ENCODE results near the gene PPP2R5A. TPM values are rescaled to one million over a fixed set of nuclear protein-coding genes. Genes with fewer than 3 reads are reported as not detected.

PPP2R5A gene
- total RNA-seq (2014; rRNA removed; shearing (Covaris generic)): 62.5 and 90.2 TPM in 2 replicates

DNA sequence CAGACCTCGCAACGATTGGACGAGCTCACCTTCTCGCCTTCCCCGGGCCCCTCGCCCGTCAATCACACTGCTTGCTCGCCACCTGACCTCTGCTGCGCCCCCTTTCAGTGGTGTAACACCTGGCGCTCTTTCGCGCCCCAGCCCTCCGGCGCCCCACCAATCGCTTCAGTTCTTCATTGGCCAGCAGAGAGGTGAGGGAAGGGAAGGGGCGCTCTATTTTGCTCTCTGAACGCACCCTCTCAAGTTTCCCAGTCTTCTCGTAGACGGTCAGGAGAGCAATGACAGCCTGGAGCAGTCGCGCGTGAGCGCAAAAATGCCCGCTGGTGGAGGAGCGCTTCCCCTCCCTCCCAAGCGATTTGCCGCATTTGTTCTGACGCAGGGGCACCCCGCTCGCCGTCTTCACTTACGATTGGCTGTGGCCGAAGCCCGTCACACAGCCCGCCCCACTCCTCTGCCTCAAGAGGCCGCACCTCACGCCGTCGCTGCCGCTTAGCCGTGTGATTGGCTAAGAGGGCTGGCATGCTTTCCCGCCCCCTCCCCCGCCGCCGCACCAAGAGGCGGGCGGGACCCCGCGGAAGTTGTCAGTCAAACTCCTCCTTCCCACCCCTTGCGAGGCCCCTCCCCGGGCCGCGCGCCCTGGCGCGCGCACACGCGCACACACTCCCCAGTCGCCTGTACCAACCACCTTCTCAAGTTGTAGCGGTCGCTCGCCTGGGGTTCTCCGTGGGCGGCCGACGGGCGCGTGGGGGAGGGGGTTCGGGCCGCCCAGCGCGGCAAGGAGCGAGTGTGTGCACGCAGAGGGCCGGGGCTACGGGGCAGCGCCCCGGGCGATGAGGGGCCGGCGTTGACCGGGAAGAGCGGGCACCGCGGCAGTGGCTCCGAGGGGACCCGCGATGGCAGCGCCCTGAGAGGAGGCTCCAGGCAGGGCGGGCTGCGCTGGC is at the start of gene PPP2R5A:
Gene PPP2R5A (plus strand): TSS at position 667 of the 941 bp plus-strand sequence. CDS start 701 bp downstream, outside the sequence.
- peak; percentile 99 for DNase-seq (ENCODE audit: low spot score)
- in situ Hi-C loops (cut with HindIII; ENCODE audit: low sequenced_read_pairs): no loop called here

DNA sequence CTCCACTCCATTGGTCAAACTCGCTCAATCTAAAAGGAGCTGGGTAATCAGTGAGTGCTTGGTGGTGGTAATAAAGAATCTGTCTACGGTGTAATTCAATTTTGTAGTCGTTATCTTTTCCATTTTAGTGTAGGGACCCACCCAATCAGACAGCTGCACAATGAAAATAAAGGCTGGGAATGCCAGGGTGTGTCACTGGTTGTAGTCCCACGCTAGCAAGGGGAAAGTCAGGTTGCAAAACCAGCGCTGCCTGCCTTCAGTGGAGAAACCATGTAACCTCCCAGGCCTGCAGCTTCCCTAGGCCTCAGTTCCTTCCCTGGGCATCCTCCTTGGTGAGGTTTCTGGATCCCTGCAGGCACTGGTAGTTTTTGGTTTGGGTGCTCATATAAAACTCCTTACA is 49.4 kb upstream of the PPP2R5A start:
- no peak for DNase-seq (ENCODE audit: low spot score)
- in situ Hi-C loops (cut with HindIII; ENCODE audit: low sequenced_read_pairs): no loop called here

DNA sequence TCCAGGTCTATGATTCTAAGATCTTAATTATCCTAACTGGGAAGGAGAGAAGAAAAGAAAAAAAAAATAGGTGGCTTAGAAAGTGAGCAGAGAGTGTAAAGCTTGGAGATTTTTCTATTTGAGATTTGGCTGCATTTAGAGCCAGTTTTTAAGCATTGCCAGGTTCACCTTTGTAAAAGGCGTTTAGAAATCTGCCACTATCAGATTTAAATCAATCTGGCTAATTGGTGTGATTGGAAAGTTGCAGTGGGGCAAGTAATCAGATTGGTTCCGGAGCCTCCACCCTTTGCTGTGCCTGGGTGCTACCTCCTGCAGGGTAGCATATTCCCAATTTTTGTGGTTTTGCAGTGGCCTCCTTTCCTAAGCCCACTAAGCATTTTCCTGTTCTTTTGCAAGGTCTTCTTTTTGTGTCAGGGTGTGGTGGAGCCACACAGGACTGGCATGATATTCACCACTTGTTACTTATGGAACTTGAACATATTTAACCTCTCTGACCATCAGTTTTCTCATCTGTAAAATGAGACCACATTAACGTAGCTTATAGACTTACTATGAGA is 48.5 kb upstream of the PPP2R5A start:
- DNase-seq (ENCODE audit: low spot score): no peak
- in situ Hi-C loops (cut with HindIII; ENCODE audit: low sequenced_read_pairs): no loop called here

DNA sequence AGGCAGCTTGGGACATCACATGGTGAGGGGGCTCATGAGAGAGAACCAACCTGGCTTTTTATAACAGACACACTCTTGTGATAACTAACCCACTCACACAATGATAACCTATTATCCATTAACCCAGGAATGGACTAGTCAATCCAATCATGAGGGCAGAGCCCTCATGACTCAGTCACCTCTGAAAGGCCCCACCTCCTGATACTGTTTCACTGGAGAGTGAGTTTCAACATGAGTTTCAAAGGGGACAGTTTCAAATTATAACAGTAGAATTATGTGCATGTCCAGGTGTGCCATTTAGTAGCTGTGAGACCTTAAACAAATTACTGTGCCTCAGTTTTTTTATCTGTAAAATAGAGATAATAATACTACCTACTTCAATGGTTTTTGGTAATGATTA is 47.6 kb upstream of the PPP2R5A start:
- DNase-seq (ENCODE audit: low spot score): no peak
- in situ Hi-C loops (cut with HindIII; ENCODE audit: low sequenced_read_pairs): no loop called here

DNA sequence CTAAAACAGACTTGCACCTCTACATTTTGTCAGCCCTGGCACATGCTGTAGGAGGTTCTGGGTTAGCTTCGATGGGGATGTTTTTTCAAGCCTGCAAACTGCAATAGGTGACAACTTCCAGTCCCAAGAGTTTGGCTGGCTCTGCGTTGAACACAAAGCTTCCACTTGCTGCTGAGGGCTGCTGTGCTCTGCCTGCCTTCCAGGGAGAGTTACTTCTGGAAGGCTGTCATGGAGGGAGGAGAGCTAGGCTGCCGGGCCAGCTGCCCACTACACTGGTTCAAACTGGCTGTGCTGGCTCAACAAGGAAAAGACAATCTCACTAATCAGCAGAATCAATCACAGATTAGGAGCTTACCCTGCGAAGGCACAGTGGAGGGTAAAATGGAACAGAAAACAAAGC is 46.7 kb upstream of the PPP2R5A start:
- in situ Hi-C loops (cut with HindIII; ENCODE audit: low sequenced_read_pairs): no loop called here
- no peak for DNase-seq (ENCODE audit: low spot score)

DNA sequence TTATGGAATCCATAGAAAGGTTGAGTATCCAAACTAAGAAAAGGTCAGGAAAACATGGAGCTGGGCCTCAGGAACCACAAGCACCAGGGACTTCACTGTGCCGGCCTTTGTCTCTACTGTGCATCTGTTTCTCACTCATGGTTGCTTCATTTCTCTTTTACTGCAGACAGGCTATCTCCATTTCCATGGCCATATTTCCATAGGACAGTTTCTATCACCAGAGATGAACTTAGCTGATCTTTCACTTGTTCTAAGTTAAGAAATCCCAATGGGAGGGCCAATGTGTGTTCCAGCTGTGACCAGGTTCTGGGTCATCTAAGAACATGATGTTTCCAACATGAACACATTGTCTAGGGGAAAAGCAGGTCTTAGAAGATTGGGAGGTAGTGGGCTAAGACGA is 43.7 kb upstream of the PPP2R5A start:
- in situ Hi-C loops (cut with HindIII; ENCODE audit: low sequenced_read_pairs): no loop called here
- no peak for DNase-seq (ENCODE audit: low spot score)

DNA sequence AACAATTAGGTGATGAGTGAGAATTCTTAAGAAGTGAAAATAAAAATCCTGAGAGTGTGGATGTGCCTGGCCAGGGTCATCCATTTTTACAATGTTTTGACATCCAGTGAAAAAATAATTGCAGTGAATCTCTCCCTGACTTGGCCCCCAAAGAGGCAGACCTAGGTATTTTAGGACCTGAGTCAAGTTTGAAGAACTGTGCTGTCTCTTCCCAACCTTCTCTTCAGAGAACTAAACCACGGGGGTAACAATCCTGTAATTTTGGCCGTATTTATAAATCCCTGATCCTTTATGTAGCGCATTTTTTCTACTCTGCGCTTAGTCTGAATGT is 43.3 kb upstream of the PPP2R5A start:
- DNase-seq (ENCODE audit: low spot score): no peak
- in situ Hi-C loops (cut with HindIII; ENCODE audit: low sequenced_read_pairs): no loop called here

DNA sequence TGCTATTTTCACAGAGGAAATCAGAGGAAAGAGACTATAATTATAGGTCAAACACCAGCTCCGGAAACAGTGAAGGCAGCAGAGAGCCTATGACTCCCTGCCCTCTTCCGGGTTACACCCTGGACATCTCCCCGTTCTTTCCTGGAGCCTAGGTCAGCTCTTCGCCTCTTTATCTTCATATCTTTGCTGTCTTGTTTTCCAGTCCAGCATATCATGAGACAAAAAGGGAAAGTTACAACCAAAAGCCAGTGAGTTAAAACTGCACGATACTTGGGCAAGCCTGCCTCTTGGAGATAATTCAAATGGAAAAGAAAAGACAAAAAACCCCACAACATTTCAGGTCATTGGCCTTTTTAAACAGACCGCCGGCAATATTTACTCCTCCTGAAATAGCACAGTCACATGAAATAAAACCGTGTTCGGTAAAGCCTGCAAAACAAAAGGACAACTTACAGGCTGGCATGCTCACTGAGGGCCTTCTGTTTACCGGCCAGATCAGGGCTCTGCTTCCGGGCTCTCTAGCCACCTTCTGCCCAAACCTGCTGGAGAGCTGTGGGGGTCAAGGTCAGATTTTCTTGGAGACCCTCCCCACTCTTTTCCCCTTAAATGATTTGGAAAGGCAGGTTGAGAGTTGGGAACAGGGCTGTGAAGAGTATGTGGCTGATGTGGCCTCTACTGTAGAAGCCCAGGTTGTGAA is 42.8 kb upstream of the PPP2R5A start:
- in situ Hi-C loops (cut with HindIII; ENCODE audit: low sequenced_read_pairs): no loop called here
- no peak for DNase-seq (ENCODE audit: low spot score)

DNA sequence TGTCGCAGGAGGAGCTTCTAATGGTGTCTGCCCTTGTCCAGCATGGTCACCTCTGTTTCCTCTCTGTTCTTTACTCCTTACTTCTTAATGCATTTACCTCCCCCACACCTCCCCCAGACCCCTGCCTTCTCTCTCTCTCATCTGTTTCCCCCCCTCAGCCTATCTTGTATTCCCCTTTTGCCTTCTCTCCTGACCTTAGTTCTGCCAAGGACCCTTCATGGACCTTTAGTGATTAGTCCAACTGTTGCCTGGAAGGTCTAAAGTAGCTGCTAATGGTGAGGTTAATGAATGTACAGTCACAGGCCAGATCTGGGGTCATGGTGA is 42.3 kb upstream of the PPP2R5A start:
- in situ Hi-C loops (cut with HindIII; ENCODE audit: low sequenced_read_pairs): no loop called here
- no peak for DNase-seq (ENCODE audit: low spot score)

DNA sequence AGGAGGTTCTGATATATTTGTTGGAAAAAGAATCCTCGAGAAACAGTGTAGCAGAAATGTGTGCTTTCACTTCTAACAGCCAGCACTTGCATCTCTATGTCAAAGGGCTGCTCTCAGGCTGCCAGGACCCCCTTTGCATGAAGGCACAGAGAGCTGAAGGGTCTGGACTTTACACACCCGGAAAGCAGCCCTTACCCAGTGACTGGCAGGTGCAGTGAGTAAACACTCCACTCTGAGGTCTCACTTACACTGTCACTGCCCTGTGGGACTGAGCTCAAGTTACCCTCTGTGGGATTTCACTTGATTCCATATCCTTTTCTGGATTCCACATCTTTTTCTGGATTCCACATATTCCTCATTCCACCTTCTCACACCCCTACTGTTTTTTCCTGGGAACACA is 40.8 kb upstream of the PPP2R5A start:
- no peak for DNase-seq (ENCODE audit: low spot score)
- in situ Hi-C loops (cut with HindIII; ENCODE audit: low sequenced_read_pairs): no loop called here

DNA sequence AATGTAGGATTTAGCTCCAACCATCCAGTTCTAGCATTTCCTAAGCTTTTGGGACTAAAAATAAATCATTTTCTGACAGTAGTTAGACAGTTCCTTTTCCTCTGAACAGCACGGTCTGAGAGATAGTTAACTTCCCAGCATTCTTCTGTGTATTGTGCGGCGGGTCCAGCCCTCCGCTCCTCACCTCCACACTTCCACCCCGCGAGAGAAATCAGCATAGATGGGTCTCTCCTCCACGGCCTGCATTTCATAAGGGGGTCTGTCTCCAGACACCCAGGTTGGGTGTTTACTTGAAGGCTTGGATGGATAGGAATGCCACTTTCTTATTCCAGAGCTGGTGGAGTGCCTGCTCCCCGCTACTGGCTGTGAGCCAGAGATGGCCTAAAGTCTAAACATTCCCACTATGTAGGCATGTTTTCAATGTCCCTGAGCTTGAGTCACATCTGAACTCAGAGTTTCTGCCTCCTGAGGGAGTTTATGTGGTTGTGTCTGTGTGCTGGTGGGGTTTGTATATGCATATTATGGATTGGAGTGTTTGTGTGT is 38.0 kb upstream of the PPP2R5A start:
- in situ Hi-C loops (cut with HindIII; ENCODE audit: low sequenced_read_pairs): no loop called here
- DNase-seq (ENCODE audit: low spot score): no peak

DNA sequence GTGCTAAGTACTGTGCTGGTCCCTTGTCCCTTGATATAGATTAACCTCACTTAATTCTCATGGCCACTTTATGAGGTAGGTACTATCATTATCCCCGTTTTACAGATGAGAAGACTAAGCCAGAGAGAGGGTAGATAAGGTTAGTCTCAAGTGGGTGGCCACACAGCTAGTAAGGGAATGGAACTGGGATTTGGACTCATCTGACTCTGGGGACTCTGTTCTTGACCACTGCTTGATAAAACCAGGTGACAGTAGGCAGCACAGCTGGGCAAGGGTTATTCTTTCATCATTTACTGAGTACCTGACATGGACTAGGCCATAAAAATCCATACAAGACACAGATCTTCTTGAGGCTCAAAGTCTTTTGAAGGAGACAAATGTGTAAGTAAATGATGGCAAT is 37.2 kb upstream of the PPP2R5A start:
- in situ Hi-C loops (cut with HindIII; ENCODE audit: low sequenced_read_pairs): no loop called here
- no peak for DNase-seq (ENCODE audit: low spot score)

DNA sequence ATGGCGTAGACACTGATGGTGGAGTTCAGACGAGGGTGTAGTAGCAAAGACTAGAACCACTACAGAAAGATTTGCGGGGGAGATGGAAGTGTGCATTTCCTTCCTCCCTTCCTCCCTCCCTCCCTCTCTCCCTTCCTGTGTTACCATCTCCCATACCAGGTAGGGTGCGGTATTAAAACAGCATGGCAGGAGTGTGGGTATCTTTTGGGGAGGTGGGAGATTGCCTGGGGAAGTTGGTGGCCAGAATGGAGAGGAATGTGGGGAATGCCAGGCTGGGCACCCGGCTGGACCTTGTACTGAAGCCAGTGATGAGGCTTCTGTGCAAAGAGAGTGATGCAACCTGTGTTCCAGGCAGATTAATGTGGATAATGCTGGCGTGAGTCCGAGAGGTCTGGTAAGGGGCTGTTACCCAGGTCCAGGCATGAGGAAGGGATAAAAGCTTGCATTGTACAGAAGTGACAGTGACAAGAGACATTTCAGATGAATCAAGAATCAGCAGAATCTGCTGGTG is 30.3 kb upstream of the PPP2R5A start:
- in situ Hi-C loops (cut with HindIII; ENCODE audit: low sequenced_read_pairs): no loop called here
- DNase-seq (ENCODE audit: low spot score): no peak

DNA sequence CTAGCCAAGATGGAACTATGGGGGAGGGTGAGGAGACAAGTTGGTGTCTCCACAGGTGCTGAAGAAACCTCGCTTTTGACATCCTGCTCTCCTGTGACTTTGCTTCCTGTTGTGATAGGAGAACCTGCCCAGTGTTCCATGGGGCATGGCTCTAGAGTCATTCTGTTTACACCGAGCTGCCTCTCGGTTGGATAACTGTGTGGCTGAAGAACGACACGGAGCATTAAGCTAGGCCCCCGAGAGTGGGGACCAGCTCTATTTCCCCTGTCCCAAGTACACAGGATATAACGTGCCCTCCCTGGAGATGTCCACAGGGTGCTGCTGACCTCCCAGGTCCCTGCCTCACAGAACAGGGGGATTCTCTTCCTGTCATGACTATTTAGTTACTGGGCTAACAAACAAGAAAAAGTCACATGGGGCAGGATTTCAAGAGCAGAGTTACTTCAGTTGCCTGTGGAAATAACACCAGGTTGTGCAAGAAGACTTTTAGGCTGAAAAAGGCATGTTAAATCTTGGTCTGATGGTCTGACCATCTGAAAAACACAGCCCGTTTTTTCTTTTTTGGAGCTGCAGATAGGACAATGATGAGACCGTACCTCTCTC is 29.4 kb upstream of the PPP2R5A start:
- in situ Hi-C loops (cut with HindIII; ENCODE audit: low sequenced_read_pairs): no loop called here
- no peak for DNase-seq (ENCODE audit: low spot score)

DNA sequence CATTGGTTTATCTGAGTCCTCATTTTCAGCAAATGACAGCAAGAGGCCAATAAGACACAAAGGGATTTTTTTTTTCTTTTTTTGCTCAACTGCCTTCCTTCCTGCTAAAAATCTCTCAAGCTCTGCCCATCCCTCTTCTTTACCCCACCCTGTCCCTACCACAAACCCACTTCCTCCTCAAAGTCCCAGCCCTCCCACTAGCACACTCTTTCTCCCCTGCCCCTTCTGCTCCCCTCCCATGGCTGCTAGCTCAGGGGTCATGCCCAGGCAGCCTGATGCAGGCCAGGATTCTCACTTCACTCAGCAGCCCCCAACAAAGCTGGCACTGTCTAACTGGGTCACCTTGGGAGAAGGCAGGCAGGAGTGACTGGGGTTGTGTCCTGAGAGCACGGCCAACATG is 28.8 kb upstream of the PPP2R5A start:
- no peak for DNase-seq (ENCODE audit: low spot score)
- in situ Hi-C loops (cut with HindIII; ENCODE audit: low sequenced_read_pairs): no loop called here

DNA sequence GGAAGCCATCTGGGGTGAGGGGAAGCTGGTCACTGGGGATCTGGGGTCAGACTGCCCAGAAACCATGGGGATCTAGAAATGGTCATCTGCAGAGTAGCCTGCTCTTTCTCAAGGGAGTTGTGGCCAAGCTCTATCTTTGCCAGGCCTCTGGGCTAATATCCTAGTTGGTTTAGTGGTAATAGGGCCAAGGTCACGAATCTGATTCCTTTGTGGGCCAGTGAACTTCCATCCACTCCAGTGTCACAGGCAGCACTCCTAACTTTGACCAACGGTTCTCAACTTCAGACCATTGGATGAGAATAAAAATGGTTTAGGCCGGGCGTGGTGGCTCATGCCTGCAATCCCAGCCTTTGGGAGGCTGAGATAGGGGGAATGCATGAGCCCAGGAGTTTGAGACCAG is 28.1 kb upstream of the PPP2R5A start:
- in situ Hi-C loops (cut with HindIII; ENCODE audit: low sequenced_read_pairs): no loop called here
- no peak for DNase-seq (ENCODE audit: low spot score)

DNA sequence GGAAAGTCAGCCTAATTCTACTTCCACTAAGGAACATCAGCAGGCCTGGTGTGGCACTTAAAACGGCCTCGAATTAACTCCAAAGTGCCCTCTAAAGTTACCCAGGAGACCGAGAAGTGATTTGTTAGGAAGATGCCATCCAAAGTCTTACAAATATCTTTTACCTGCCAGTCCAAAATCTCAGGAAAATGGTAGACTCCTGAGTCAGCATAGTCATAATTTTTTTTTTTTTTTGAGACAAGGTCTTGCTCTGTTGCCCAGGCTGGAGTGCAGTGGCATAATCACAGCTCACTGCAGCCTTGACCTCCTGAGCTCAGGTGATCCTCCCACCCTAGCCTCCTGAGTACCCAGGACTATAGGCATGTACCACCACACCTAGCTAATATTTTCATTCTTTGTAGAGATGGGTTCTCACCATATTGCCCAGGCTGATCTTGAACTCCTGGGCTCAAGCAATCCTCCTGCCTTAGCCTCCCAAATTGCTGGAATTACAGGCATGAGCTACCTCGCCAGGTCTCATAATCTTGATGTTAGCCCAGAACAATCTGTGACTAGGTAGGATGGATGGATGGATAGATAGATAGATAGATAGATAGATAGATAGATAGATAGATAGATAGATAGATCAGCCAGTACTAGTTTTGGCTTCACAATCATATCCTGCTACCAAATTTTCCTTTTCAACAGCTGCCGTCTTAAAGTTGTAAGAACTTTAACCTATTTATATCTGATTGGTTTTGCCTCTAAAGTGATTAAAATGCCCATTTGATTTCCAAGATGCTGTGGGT is 25.3 kb upstream of the PPP2R5A start:
- in situ Hi-C loops (cut with HindIII; ENCODE audit: low sequenced_read_pairs): no loop called here
- no peak for DNase-seq (ENCODE audit: low spot score)

DNA sequence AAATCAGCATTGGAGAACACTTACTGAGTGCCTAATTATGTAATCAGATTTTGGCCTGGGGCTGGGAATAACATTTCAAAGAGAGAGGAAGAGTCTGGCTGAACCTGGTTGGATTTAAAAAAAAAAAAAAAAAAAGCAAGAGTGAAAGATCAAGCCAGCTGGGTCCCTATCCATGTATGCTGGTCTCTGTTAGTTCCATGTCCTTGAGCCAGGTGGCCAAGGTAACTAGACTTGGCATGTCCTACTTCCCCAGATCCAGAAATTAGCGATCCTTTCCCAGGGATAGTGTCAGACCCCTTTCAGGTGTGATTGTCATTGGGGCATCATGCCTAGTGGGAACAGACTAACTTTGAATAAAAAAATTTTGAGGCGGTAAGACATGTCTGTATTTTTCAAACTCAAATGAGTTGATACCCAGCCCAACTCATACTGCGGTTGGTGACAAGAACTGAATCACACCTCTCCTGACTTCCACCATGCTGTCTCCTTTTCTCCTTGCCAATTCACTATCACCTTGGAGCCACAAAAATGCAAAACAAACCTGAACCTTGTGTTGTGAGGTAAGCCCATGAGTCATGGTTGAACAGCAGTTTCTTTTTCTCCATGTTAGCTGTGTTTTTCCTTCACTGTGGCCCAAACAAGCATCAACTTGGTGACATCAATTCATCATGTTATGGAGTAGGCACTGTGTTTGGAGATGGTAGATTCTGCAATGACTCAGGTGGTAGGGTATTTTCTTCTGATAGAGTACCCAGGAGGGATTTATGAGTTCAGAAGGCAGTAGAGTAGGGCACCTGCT is 24.5 kb upstream of the PPP2R5A start:
- in situ Hi-C loops (cut with HindIII; ENCODE audit: low sequenced_read_pairs): no loop called here

More for the DNA sequence above, 24.5 kb upstream of the PPP2R5A start:
- no peak for DNase-seq (ENCODE audit: low spot score)

All from G401 (cell line).